ENCODE results near the gene CCT3.
A peak's percentile ranks its signal among the peaks of the same experiment; 100 is the strongest.
"Not testable (repeated sequence)": the region's sequence is repeated elsewhere in the genome, so short reads cannot be mapped to it uniquely, and the experiment has no call there.

CCT3 gene

DNA sequence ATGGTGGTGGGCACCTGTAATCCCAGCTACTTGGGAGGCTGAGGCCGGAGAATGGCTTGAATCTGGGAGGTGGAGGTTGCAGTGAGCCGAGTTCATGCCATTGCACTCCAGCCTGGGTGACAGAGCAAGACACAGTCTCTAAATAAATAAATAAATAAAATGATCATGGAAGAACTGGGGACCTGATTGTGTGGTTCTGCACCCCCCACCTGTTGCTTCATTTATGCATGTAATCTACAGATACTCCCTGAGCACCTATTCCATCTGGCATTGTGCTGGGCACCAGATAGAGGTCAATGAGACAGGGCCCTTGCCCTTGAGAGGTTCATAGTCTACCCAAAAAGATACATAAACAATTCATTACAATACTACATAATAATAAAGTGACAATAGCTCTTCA, 19.9 kb upstream of the CCT3 start:
- TF ChIP-seq EZH2 (optimal IDR thresholded peaks at IDR 0.05; ENCODE audit: low read depth, low read length) (no peak), EZH2phosphoT487 (IDR thresholded peaks at IDR 0.05; ENCODE audit: low read length) (no peak)
- TF ChIP-seq, protein P1, sequence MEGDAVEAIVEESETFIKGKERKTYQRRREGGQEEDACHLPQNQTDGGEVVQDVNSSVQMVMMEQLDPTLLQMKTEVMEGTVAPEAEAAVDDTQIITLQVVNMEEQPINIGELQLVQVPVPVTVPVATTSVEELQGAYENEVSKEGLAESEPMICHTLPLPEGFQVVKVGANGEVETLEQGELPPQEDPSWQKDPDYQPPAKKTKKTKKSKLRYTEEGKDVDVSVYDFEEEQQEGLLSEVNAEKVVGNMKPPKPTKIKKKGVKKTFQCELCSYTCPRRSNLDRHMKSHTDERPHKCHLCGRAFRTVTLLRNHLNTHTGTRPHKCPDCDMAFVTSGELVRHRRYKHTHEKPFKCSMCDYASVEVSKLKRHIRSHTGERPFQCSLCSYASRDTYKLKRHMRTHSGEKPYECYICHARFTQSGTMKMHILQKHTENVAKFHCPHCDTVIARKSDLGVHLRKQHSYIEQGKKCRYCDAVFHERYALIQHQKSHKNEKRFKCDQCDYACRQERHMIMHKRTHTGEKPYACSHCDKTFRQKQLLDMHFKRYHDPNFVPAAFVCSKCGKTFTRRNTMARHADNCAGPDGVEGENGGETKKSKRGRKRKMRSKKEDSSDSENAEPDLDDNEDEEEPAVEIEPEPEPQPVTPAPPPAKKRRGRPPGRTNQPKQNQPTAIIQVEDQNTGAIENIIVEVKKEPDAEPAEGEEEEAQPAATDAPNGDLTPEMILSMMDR (IDR thresholded peaks at IDR 0.05; ENCODE audit: low read length): no peak
- H3K27me3 ChIP-seq (replicated peaks; ENCODE audit: insufficient read depth, low read length): peaks cover 33% of the 10 kb centered on the region
- no peak overlapping the region for H3K27ac ChIP-seq (ENCODE audit: low read length)
- no peaks in the 10 kb centered on the region for H4K20me1 ChIP-seq (ENCODE audit: insufficient read depth, low read length)
- no peaks in the 10 kb centered on the region for H3F3A ChIP-seq (ENCODE audit: insufficient read depth, low read length)
- H3K9me3 ChIP-seq (replicated peaks; ENCODE audit: insufficient read depth, low read length): no peaks in the 10 kb centered on the region
- no peaks in the 10 kb centered on the region for H3K36me3 ChIP-seq (replicated peaks; ENCODE audit: insufficient read depth, low read length)
- H3K9me2 ChIP-seq (replicated peaks; ENCODE audit: insufficient read depth, low read length): no peaks in the 10 kb centered on the region
- no peak overlapping the region for H3K4me2 ChIP-seq (ENCODE audit: low read depth, low read length)
- DNase-seq: no peak
- 0 out of 2 replicates have a peak, but pooled peaks cover 8% of the 10 kb centered on the region for H3K4me1 ChIP-seq (ENCODE audit: low read length)
- H2AFZ ChIP-seq (ENCODE audit: low read length): no peak overlapping the region
- H3K79me2 ChIP-seq (ENCODE audit: low read length): no peaks in the 10 kb centered on the region
- H3K4me3 ChIP-seq (ENCODE audit: low read length): no peak overlapping the region
- no peak overlapping the region for H3K9ac ChIP-seq (ENCODE audit: low read length)

DNA sequence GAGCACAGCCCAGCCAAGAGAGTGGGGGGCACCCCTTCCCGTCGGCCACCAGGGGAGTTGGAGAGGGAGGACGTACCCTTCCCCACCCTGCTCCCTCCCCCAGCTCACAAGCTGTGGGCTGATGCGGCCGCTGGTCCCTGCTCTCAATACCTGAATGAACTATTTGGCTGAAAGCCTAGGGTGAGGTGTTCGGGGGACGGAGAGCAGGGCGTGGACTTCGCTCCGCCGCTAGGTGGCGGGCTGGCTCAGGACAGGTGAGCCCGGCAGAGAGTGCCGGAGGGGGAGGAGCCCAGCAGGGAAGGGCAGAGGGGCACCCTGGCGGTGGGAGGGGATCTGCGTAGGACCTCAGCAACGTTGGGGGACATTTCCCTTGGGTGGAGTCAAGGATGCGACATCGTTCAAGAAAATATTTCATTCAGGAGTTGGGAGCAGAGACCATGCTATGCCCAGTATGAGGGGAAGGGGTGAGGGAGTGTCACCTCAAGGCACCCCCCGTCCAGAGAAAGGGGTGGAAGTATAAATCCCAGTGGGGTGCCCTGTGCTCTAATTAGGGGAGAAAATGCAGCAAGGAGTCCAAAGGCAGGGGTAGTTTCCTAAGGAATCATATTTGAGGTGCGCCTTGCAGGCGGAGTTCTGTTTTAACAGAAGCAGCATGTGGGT, 18.9 kb upstream of the CCT3 start:
- Histone ChIP-seq H3K4me3 (ENCODE audit: low read length) (peak overlapping the region; percentile 28; the same call in 1 of the 2 replicates), H3K4me1 (ENCODE audit: low read length) (0 out of 2 replicates have a peak, but pooled peaks cover 6% of the 10 kb centered on the region), H3K27ac (ENCODE audit: low read length) (no peak overlapping the region), H3K4me2 (ENCODE audit: low read depth, low read length) (peak overlapping the region; percentile 62), H3K79me2 (ENCODE audit: low read length) (no peaks in the 10 kb centered on the region), H3K9me3 (replicated peaks; ENCODE audit: insufficient read depth, low read length) (no peaks in the 10 kb centered on the region), H3K9ac (ENCODE audit: low read length) (no peak overlapping the region), H3K9me2 (replicated peaks; ENCODE audit: insufficient read depth, low read length) (no peaks in the 10 kb centered on the region), H3K27me3 (replicated peaks; ENCODE audit: insufficient read depth, low read length) (peaks cover 33% of the 10 kb centered on the region), H3K36me3 (replicated peaks; ENCODE audit: insufficient read depth, low read length) (no peaks in the 10 kb centered on the region), H3F3A (ENCODE audit: insufficient read depth, low read length) (no peaks in the 10 kb centered on the region), H2AFZ (ENCODE audit: low read length) (peak overlapping the region; percentile 62), H4K20me1 (ENCODE audit: insufficient read depth, low read length) (no peaks in the 10 kb centered on the region)
- TF ChIP-seq EZH2 (optimal IDR thresholded peaks at IDR 0.05; ENCODE audit: low read depth, low read length): no peak
- TF ChIP-seq, protein P1 (IDR thresholded peaks at IDR 0.05; ENCODE audit: low read length): peak; percentile 99
- DNase-seq: peak; percentile 87

DNA sequence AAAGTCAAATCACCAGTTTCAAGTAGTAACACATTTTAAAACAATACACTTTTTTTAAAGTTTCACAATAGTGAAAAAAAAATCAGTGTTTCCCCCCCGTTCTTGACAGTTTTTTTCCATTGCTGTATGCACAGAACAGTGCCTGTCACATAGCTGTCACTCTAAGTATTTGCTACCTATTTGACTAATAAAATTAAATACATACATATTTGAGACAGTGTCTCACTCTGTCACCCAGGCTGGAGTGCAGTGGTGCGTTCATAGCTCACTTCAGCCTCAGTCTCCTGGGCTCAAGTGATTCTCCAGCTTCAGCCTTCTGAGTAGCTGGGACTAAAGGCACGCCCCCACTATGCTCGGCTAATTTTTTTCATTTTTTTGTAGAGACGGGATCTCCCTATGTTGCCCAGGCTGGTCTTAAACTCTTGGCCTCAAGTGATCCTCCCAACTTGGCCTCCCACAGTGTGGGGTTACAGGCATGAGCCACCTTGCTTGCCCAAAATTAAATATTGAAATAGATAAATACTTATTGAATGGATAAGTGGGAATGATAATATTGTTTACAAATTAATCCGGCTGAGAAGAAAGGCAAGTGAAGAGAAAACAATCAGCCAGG, 18.3 kb upstream of the CCT3 start:
- Histone ChIP-seq H4K20me1 (ENCODE audit: insufficient read depth, low read length) (no peaks in the 10 kb centered on the region), H3F3A (ENCODE audit: insufficient read depth, low read length) (no peaks in the 10 kb centered on the region), H3K36me3 (replicated peaks; ENCODE audit: insufficient read depth, low read length) (no peaks in the 10 kb centered on the region), H3K4me3 (ENCODE audit: low read length) (peak overlapping the region; percentile 28; the same call in 1 of the 2 replicates), H3K9me2 (replicated peaks; ENCODE audit: insufficient read depth, low read length) (no peaks in the 10 kb centered on the region), H3K79me2 (ENCODE audit: low read length) (no peaks in the 10 kb centered on the region), H2AFZ (ENCODE audit: low read length) (peak overlapping the region; percentile 62), H3K27ac (ENCODE audit: low read length) (no peak overlapping the region), H3K9ac (ENCODE audit: low read length) (no peak overlapping the region), H3K4me1 (ENCODE audit: low read length) (0 out of 2 replicates have a peak, but pooled peaks cover 6% of the 10 kb centered on the region), H3K4me2 (ENCODE audit: low read depth, low read length) (peak overlapping the region; percentile 62), H3K27me3 (replicated peaks; ENCODE audit: insufficient read depth, low read length) (peaks cover 33% of the 10 kb centered on the region), H3K9me3 (replicated peaks; ENCODE audit: insufficient read depth, low read length) (no peaks in the 10 kb centered on the region)
- DNase-seq: no peak
- TF ChIP-seq EZH2 (optimal IDR thresholded peaks at IDR 0.05; ENCODE audit: low read depth, low read length) (no peak), EZH2phosphoT487 (IDR thresholded peaks at IDR 0.05; ENCODE audit: low read length) (no peak)
- TF ChIP-seq, protein P1 (IDR thresholded peaks at IDR 0.05; ENCODE audit: low read length): no peak

DNA sequence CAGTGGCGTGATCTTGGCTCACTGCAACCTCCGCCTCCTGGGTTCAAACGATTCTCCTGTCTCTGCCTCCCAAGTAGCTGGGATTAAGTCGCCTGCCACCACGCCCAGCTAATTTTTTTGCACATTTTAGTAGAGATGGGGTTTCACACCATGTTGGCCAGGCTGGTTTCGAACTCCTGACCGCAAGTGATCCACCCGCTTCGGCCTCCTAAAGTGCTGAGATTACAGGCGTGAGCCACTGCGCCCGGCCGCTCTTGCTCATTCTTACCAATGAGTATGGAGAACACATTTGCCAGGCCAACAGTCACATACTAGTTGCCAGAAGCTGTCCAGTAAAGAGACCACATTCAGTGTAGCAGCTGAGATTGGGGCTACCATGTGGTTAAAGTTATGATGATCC, 14.4 kb upstream of the CCT3 start:
- H3K4me1 ChIP-seq (ENCODE audit: low read length); H3K9me3 ChIP-seq (replicated peaks; ENCODE audit: insufficient read depth, low read length); H3F3A ChIP-seq (ENCODE audit: insufficient read depth, low read length); DNase-seq; H3K4me2 ChIP-seq (ENCODE audit: low read depth, low read length); H3K36me3 ChIP-seq (replicated peaks; ENCODE audit: insufficient read depth, low read length); H4K20me1 ChIP-seq (ENCODE audit: insufficient read depth, low read length); H3K79me2 ChIP-seq (ENCODE audit: low read length); H3K9me2 ChIP-seq (replicated peaks; ENCODE audit: insufficient read depth, low read length); H3K4me3 ChIP-seq (ENCODE audit: low read length); H3K27ac ChIP-seq (ENCODE audit: low read length); H2AFZ ChIP-seq (ENCODE audit: low read length); H3K9ac ChIP-seq (ENCODE audit: low read length): not testable (repeated sequence)
- H3K27me3 ChIP-seq (replicated peaks; ENCODE audit: insufficient read depth, low read length): peaks cover 12% of the 10 kb centered on the region

Measured in MM.1S (cell line).